ENCODE measurements around the gene RAD51B. TPM values are rescaled to one million over a fixed set of nuclear protein-coding genes. Genes with fewer than 3 reads are reported as not detected.
A peak's percentile ranks its signal among the peaks of the same experiment; 100 is the strongest.
"Not testable (repeated sequence)": the region's sequence is repeated elsewhere in the genome, so short reads cannot be mapped to it uniquely, and the experiment has no call there.

The RAD51B gene
- total RNA-seq, 2 donors from 2014 or later = 22.8 to 33.8 TPM

DNA sequence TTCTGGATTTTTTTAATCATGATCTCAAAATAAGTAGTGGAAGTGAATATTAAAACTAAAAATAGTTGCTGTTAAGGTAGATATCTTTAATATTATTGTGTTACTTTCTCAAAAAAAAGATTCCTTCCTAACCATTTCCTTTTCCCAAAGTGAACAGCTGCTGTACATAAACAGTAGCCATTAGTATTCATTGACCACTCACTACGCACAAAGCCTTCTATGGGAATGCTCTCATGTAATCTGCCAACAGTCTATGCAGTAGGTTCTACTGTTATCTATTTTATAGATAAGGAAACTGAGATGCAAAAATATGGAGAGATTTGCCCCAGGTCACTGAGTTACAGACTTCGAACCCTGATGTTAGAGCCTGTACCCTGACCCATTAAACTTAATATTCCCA, 941.2 kb downstream of the RAD51B start:
- H3K4me1 Mint-ChIP-seq = peaks cover 50% of the 10 kb centered on the region
- Histone ChIP-seq H3K9ac (ENCODE audit: extremely low read depth, low read length, poor library complexity, severe bottlenecking) (no peak overlapping the region), H3K4me1 (ENCODE audit: control insufficient read depth, insufficient read depth, low read length) (peaks cover 7% of the 10 kb centered on the region), H3K4me3 (ENCODE audit: low read length) (no peak overlapping the region), H3K9me3 (ENCODE audit: control insufficient read depth, low read length) (no peaks in the 10 kb centered on the region), H3K27me3 (ENCODE audit: control insufficient read depth, insufficient read depth, low read length, poor library complexity, severe bottlenecking) (no peaks in the 10 kb centered on the region), H3K36me3 (ENCODE audit: control insufficient read depth, insufficient read depth, low read length) (no peaks in the 10 kb centered on the region), H3K27ac (ENCODE audit: low read depth, low read length) (no peak overlapping the region)
- no peak overlapping the region for H3K4me3 Mint-ChIP-seq
- H3K27me3 Mint-ChIP-seq (ENCODE audit: insufficient read depth) = no peaks in the 10 kb centered on the region
- 95 to 100% methylated on average over 1 to 2 of the region's 2 CpGs for WGBS, 2 experiments (ENCODE audit: insufficient coverage in 1 of 2, insufficient read length in 1 of 2)
- TF ChIP-seq, protein P1, sequence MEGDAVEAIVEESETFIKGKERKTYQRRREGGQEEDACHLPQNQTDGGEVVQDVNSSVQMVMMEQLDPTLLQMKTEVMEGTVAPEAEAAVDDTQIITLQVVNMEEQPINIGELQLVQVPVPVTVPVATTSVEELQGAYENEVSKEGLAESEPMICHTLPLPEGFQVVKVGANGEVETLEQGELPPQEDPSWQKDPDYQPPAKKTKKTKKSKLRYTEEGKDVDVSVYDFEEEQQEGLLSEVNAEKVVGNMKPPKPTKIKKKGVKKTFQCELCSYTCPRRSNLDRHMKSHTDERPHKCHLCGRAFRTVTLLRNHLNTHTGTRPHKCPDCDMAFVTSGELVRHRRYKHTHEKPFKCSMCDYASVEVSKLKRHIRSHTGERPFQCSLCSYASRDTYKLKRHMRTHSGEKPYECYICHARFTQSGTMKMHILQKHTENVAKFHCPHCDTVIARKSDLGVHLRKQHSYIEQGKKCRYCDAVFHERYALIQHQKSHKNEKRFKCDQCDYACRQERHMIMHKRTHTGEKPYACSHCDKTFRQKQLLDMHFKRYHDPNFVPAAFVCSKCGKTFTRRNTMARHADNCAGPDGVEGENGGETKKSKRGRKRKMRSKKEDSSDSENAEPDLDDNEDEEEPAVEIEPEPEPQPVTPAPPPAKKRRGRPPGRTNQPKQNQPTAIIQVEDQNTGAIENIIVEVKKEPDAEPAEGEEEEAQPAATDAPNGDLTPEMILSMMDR (conservative IDR thresholded peaks at IDR 0.05) = no peak
- no peaks in the 10 kb centered on the region for H3K9me3 Mint-ChIP-seq
- no peak for DNase-seq
- no peaks in the 10 kb centered on the region for H3K36me3 Mint-ChIP-seq (ENCODE audit: low read depth)
- H3K27ac Mint-ChIP-seq = no peak overlapping the region

DNA sequence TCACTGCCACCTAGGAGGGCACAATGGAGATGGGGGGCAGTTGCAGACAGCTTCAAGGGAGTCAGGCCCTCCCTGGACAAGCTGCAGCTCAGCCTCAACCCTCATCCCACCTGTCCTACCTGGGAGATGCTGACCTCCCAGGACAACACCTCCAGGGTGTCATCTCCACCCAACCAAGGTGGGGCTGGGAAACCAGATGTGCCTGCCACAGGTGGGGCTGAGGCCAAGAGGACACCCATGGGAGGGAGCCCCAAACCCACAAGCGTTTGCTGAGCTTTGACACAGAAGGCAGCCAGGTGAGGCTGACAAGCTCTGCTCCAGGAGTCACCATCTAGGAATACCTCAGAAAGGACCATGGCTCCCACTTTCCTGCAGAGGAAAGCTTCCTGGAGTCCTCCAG, 941.8 kb downstream of the RAD51B start:
- H3K4me1 ChIP-seq (ENCODE audit: control insufficient read depth, insufficient read depth, low read length) = peaks cover 7% of the 10 kb centered on the region
- TF ChIP-seq, protein P1 (conservative IDR thresholded peaks at IDR 0.05) = no peak
- Mint-ChIP-seq H3K4me1 (peaks cover 47% of the 10 kb centered on the region), H3K9me3 (no peaks in the 10 kb centered on the region), H3K27me3 (ENCODE audit: insufficient read depth) (no peaks in the 10 kb centered on the region), H3K4me3 (no peak overlapping the region), H3K36me3 (ENCODE audit: low read depth) (no peaks in the 10 kb centered on the region), H3K27ac (no peak overlapping the region)
- H3K9me3 ChIP-seq (ENCODE audit: control insufficient read depth, low read length) = no peaks in the 10 kb centered on the region
- no peaks in the 10 kb centered on the region for H3K36me3 ChIP-seq (ENCODE audit: control insufficient read depth, insufficient read depth, low read length)
- no peaks in the 10 kb centered on the region for H3K27me3 ChIP-seq (ENCODE audit: control insufficient read depth, insufficient read depth, low read length, poor library complexity, severe bottlenecking)
- 91 to 100% methylated on average over 1 of the region's 1 CpG for WGBS, 2 experiments (ENCODE audit: insufficient coverage in 1 of 2, insufficient read length in 1 of 2)
- no peak overlapping the region for H3K9ac ChIP-seq (ENCODE audit: extremely low read depth, low read length, poor library complexity, severe bottlenecking)
- DNase-seq = no peak
- H3K4me3 ChIP-seq (ENCODE audit: low read length) = no peak overlapping the region
- H3K27ac ChIP-seq (ENCODE audit: low read depth, low read length) = no peak overlapping the region

DNA sequence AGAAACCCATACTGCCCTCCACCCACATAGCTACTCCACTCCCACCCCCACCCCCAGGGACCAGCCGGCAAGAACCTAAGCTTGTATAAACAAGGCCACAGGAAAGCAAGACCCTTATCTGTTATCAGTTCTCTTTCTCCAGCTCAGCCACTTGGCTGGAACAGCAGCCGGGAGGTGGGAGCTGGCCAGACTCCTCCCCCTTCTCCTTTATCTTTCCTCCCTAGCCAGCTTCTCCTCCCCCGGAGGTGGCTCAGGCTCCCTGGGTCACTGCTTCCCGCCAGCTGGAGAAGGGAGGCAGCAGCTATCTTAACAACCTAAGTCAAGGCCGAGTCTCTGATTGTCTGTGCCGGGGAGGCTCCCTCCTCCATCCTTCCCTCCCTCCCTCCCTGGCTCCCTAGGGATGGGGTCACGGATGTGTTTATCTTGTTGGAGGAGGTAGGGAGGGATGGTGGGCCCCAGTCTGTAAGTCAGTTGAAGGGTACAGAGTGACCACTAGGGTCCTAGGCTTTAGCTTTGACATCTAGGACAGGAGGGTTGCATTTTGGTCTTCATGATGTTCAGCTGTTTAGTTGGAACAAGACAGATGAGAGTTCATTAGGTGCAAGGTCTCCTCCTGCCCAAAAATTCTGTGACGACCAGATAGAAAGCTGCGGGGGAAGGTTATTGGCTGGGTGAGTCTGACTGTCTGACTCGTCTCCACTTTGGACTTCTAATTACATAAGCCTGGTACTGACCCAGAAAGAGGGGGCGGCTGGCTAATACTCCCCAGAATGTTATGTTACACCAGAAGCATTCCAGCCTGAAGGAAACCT, 943.6 kb downstream of the RAD51B start:
- Mint-ChIP-seq H3K9me3 (no peaks in the 10 kb centered on the region), H3K27ac (no peak overlapping the region), H3K4me1 (peaks cover 40% of the 10 kb centered on the region), H3K4me3 (no peak overlapping the region), H3K36me3 (ENCODE audit: low read depth) (no peaks in the 10 kb centered on the region), H3K27me3 (ENCODE audit: insufficient read depth) (no peaks in the 10 kb centered on the region)
- Histone ChIP-seq H3K27ac (ENCODE audit: low read depth, low read length) (no peak overlapping the region), H3K4me1 (ENCODE audit: control insufficient read depth, insufficient read depth, low read length) (peaks cover 7% of the 10 kb centered on the region), H3K4me3 (ENCODE audit: low read length) (peak overlapping the region; percentile 58), H3K9me3 (ENCODE audit: control insufficient read depth, low read length) (no peaks in the 10 kb centered on the region), H3K9ac (ENCODE audit: extremely low read depth, low read length, poor library complexity, severe bottlenecking) (no peak overlapping the region), H3K27me3 (ENCODE audit: control insufficient read depth, insufficient read depth, low read length, poor library complexity, severe bottlenecking) (no peaks in the 10 kb centered on the region), H3K36me3 (ENCODE audit: control insufficient read depth, insufficient read depth, low read length) (no peaks in the 10 kb centered on the region)
- 39 to 76% methylated on average over 4 to 9 of the region's 11 CpGs for WGBS, 2 experiments (ENCODE audit: insufficient coverage in 1 of 2, insufficient read length in 1 of 2)
- TF ChIP-seq, protein P1 (conservative IDR thresholded peaks at IDR 0.05) = peak; percentile 63
- peak; percentile 93 for DNase-seq

DNA sequence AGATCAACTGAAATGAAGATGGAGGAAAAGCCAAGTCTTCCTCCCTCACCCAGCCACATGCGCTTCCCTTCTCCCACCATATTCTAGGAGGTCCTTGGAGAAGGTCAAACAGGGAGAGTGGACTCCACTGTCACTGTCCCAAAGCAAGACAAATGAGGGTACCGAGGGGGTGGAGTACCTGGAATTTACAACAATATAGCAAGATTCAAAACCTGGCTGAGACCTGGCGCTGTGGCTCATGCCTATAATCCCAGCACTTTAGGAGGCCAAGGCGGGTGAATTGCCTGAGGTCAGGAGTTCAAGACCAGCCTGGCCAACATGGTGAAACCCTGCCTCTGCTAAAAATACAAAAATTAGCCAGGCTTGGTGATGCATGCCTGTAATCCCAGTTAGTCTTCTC, 944.3 kb downstream of the RAD51B start:
- H3K36me3 ChIP-seq (ENCODE audit: control insufficient read depth, insufficient read depth, low read length); H3K27me3 Mint-ChIP-seq (ENCODE audit: insufficient read depth); H3K9me3 ChIP-seq (ENCODE audit: control insufficient read depth, low read length); H3K9ac ChIP-seq (ENCODE audit: extremely low read depth, low read length, poor library complexity, severe bottlenecking); H3K4me3 Mint-ChIP-seq; H3K27ac ChIP-seq (ENCODE audit: low read depth, low read length); H3K27me3 ChIP-seq (ENCODE audit: control insufficient read depth, insufficient read depth, low read length, poor library complexity, severe bottlenecking); H3K36me3 Mint-ChIP-seq (ENCODE audit: low read depth); H3K4me1 ChIP-seq (ENCODE audit: control insufficient read depth, insufficient read depth, low read length); H3K4me3 ChIP-seq (ENCODE audit: low read length); H3K27ac Mint-ChIP-seq; H3K9me3 Mint-ChIP-seq: not testable (repeated sequence)
- peak; percentile 20 for DNase-seq
- peaks cover 33% of the 10 kb centered on the region for H3K4me1 Mint-ChIP-seq
- WGBS, 2 experiments (ENCODE audit: insufficient coverage in 1 of 2, insufficient read length in 1 of 2) = 92 to 96% methylated on average over 3 to 4 of the region's 4 CpGs

All from endodermal cell (in vitro differentiated cells).